Choroid plexus epithelial cell (primary cell): ENCODE measurements around the gene FBXL16.
"Not testable (repeated sequence)": the region's sequence is repeated elsewhere in the genome, so short reads cannot be mapped to it uniquely, and the experiment has no call there.

Experiments used
- DNase-seq: peaks from one replicate; pipeline ENCODE4 v3.0.0-alpha.2; 2010; ENCODE audit warnings: low read depth
- H3K4me3 ChIP-seq: 2 replicates; pipeline ENCODE4 v1.5.1; 2011; ENCODE audit warnings: low read depth, mild to moderate bottlenecking, control low read depth, low read length, moderate library complexity
- TF ChIP-seq, protein P1 (sequence below): conservative IDR thresholded peaks from 2 replicates; pipeline ENCODE4 v1.5.1; 2011; ENCODE audit warnings: low read depth, mild to moderate bottlenecking, control low read depth, inconsistent platforms, low read length, moderate library complexity

FBXL16 gene, protein sequence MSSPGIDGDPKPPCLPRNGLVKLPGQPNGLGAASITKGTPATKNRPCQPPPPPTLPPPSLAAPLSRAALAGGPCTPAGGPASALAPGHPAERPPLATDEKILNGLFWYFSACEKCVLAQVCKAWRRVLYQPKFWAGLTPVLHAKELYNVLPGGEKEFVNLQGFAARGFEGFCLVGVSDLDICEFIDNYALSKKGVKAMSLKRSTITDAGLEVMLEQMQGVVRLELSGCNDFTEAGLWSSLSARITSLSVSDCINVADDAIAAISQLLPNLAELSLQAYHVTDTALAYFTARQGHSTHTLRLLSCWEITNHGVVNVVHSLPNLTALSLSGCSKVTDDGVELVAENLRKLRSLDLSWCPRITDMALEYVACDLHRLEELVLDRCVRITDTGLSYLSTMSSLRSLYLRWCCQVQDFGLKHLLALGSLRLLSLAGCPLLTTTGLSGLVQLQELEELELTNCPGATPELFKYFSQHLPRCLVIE

DNA sequence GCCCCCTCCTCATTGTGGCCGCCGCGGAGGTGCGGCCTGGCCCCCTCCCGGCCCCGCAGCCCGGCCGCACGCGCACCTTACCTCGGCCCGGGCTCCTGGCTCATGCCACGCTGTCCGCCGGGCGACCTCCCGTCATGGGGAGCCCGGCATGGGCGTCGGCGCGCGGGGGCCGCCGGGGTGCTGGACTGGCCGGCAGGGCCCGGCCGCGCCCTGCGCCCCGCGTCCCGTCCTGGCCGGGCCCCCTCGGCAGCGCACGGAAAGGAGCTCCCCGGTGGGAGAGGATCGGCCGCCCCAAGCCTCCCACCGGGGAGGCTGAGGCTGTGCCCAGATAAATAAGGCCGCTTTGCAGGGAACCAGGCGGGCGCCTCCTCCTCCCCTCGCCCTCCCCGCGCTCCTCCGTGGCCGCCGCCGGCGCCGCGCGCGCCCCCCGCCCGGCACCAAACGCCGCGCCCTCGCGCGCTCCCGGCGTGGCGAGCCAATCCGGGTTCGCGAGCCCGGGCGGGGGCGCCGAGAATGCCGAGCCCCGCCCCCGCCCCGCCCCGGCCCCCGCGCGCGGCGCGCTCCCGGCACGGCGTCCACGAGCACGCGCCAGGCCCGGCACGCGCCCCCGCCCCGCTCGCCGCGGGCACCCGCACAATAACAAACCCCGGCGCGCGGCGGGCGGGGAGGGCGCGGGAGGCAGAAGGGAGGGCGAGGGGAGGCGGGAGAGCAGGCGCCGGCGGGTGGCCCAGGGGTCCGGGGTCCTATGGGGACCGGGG, at the start of gene FBXL16:
FBXL16 (minus strand) TSS at position 371 of the 758 bp plus-strand sequence. CDS start 8,396 bp downstream, outside the sequence.
- TF ChIP-seq, protein P1, sequence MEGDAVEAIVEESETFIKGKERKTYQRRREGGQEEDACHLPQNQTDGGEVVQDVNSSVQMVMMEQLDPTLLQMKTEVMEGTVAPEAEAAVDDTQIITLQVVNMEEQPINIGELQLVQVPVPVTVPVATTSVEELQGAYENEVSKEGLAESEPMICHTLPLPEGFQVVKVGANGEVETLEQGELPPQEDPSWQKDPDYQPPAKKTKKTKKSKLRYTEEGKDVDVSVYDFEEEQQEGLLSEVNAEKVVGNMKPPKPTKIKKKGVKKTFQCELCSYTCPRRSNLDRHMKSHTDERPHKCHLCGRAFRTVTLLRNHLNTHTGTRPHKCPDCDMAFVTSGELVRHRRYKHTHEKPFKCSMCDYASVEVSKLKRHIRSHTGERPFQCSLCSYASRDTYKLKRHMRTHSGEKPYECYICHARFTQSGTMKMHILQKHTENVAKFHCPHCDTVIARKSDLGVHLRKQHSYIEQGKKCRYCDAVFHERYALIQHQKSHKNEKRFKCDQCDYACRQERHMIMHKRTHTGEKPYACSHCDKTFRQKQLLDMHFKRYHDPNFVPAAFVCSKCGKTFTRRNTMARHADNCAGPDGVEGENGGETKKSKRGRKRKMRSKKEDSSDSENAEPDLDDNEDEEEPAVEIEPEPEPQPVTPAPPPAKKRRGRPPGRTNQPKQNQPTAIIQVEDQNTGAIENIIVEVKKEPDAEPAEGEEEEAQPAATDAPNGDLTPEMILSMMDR, result no peak
- DNase-seq, result no peak
- H3K4me3 ChIP-seq, result no peak within 1 kb of the TSS

DNA sequence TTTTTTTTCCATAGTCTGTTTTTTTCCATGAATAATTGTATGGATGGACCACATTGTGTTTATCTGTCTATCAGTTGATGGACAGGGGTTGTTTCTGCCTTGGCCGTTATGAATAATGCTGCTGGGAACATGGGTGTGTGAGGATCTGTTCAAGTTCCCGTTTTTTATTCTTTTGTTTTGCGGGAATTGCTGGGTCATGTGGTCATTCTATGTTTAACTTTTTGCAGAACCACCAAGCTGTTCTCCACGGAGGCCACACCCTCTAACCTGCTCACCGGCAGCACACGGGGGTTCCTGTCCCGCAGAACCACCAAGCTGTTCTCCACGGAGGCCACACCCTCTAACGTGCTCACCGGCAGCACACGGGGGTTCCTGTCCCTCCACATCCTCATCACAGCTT, 49.1 kb upstream of the FBXL16 start:
- no peak for DNase-seq
- TF ChIP-seq, protein P1, result no peak
- no peak overlapping the region for H3K4me3 ChIP-seq

DNA sequence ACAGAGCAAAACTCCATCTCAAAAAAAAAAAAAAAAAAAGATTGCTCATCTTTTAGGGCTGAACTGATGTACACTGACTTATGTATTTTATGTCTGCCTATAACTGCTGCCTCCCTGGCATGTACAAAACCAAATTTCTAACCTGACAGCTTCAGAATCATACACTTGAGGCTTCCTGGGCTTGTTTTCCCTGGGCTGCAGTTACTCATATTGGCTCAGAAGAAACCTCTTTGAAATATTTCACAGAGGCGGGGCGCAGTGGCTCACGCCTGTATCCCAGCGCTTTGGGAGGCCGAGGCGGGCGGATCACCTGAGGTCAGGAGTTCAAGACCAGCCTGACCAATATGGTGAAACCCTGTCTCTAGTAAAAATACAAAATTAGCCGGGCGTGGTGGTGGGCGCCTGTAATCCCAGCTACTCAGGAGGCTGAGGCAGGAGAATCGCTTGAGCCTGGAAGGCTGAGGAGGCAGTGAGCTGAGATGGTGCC, 48.6 kb upstream of the FBXL16 start:
- not testable (repeated sequence) for H3K4me3 ChIP-seq, DNase-seq

DNA sequence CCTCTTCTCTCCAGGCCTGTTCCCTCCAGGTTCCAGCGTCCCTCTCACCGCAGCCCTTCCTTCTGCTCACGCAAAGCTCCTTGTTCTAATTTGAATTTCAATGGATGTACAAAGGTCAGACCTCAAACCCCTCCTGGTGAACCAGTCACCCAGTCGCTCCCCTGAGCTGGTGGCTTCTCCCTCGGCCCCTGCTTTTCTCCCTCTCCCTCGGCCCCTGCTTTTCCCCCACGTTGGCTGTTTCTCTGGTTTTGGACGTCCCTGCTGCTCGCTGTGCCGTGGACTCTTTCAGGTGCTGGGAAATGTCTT, 46.4 kb upstream of the FBXL16 start:
- DNase-seq, result no peak
- TF ChIP-seq, protein P1, result no peak
- H3K4me3 ChIP-seq, result no peak overlapping the region

DNA sequence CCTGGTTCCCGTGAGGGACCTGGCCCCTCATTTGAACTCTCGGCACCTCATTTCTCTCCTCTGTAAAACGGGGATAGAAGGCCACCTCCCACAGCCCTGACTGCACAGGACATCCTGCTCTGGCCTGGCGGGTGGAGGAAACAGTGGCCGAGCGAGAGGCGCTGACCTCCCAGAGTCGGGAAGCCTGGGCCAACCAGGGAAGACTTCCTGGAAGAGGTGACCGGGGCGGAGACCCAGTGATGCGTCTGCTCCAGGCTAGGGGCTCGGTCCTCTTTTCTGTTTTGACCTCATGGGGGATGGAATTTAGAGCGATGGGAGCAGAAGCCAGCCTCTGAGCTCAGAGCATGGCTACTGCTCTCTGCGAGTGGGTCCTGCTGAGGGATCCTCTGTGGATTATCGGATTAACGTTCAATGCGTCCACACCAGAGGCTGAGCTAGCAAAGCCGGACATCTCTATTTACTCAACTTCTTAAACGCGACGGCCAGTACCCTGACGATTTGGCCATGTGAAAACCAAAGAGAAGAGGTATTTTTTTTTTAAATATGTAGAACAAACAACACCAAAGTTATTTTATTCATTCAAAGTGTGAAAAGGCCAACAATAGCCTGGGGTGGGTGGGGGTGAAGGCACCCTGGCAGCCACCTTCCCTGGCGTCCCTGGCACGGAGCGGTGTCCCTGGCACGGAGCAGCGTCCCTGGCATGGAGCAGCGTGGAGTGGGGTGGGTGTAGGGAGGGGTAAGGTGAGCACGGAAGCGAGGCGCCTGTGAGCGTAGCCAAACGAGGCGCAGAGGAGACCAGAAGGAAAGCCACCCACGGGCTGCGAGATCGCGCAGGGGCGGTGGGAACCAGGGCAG, 45.8 kb upstream of the FBXL16 start:
- no peak for DNase-seq
- TF ChIP-seq, protein P1, result no peak

DNA sequence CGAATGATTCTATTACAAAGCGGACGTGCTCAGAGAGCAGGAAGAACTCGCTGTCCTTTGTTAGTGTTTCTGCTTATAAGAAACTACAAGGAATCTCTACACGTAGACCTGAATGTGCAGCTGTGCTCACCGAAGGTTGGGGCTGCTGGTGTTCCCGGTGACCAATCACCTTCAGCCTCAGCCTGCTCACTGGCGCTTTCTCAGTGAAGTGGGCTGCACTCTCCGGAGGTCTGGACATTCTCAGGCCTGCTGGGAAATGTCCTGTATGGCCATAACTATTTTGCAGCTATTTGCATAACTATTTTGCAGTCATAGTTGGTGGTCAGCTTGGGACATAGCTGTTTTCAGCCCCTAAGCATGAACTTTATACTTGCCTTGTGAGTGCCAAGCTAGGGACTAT, 44.9 kb upstream of the FBXL16 start:
- TF ChIP-seq, protein P1, result no peak
- DNase-seq, result no peak
- no peak overlapping the region for H3K4me3 ChIP-seq

More for the DNA sequence above, 45.8 kb upstream of the FBXL16 start:
- H3K4me3 ChIP-seq, result no peak overlapping the region

DNA sequence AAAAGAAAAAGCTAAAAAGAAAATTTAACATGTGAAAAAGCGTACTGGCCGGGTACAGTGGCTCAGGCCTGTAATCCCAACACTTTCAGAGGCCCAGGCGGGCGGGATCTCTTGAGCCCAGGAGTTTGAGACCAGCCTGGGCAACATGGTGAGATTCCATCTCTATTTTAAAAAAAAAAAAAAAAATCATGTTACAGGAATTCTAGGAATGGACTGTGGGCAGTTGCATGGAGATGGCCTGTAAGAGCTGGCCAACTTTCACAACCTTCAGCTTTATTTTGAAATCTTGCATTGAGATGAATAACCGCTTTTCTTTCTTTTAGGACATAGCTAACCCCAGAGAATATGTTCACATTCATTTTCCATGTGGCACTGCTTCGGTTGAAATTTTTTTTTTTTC, 43.4 kb upstream of the FBXL16 start:
- H3K4me3 ChIP-seq, result no peak overlapping the region
- TF ChIP-seq, protein P1, result no peak
- DNase-seq, result peak; percentile 79
